IMR-90 (cell line): ENCODE results near the gene RTL9. TPM values are rescaled to one million over a fixed set of nuclear protein-coding genes. Genes with fewer than 3 reads are reported as not detected.

Experiments used
- ATAC-seq: fragments of 200-7000 bp; cut with Tn5 transposase; 2 replicates; pipeline ENCODE4 v1.9.1; 2020; ENCODE audit warnings: low read depth, mild to moderate bottlenecking, moderate library complexity
- BruUV-seq: library from RNA; stranded (reverse); fragments of 400-500 nt; replicated peaks from 2 replicates; lab custom pipeline; 2021; lab: Mats Ljungman, UMichigan
- CTCF ChIA-PET: fragments of 300-600 bp; formaldehyde crosslinking; extraction: SDS; loops from one replicate; lab custom pipeline; 2021; ENCODE audit warnings: antibody characterized with exemption; lab: Yijun Ruan, JAX
- POLR2A ChIA-PET: fragments of 300-600 bp; sonication (Branson Sonifier 250); formaldehyde crosslinking; loops from one replicate; lab custom pipeline; 2022; ENCODE audit warnings: antibody characterized with exemption; ENCODE audit not compliant: unreplicated experiment; lab: Charles Lee
- DNase-seq: peaks from one replicate; pipeline ENCODE4 v3.0.0; 2013
- H2AFZ ChIP-seq: replicated peaks from 2 replicates; pipeline ENCODE3; 2013; ENCODE audit warnings: low read length, mild to moderate bottlenecking; ENCODE audit not compliant: poor library complexity
- H2AK5ac ChIP-seq: 2 replicates; pipeline ENCODE4 v1.6.1; 2013; ENCODE audit warnings: low read depth, low read length, inconsistent platforms
- H2AK9ac ChIP-seq: replicated peaks from 2 replicates; pipeline ENCODE3; 2013; ENCODE audit warnings: mild to moderate bottlenecking, low read depth, low read length, moderate library complexity; ENCODE audit not compliant: poor library complexity
- H2BK120ac ChIP-seq: 2 replicates; pipeline ENCODE4 v1.6.1; 2013; ENCODE audit warnings: low read depth, low read length, inconsistent platforms
- H2BK15ac ChIP-seq: 3 replicates; pipeline ENCODE4 v1.6.1; 2013; ENCODE audit warnings: low read depth, low read length, inconsistent platforms
- H2BK20ac ChIP-seq: 2 replicates; pipeline ENCODE4 v1.6.1; 2013; ENCODE audit warnings: low read depth, mild to moderate bottlenecking, inconsistent platforms, low read length, moderate library complexity
- H2BK5ac ChIP-seq: 2 replicates; pipeline ENCODE4 v1.6.1; 2013; ENCODE audit warnings: mild to moderate bottlenecking, low read depth, low read length, inconsistent platforms; ENCODE audit not compliant: poor library complexity, severe bottlenecking
- H3K14ac ChIP-seq: replicated peaks from 2 replicates; pipeline ENCODE4 v1.6.1; 2013; ENCODE audit warnings: low read depth, low read length, inconsistent platforms
- H3K18ac ChIP-seq: 2 replicates; pipeline ENCODE4 v1.6.1; 2013; ENCODE audit warnings: low read depth, low read length, control low read depth
- H3K23ac ChIP-seq: 2 replicates; pipeline ENCODE4 v1.6.1; 2013; ENCODE audit warnings: low read depth, low read length, inconsistent platforms
- H3K27ac ChIP-seq: 2 replicates; pipeline ENCODE4 v1.5.1; 2013; ENCODE audit warnings: mild to moderate bottlenecking, control low read depth, low read length; ENCODE audit not compliant: insufficient read depth
- H3K27me3 ChIP-seq: 2 replicates; pipeline ENCODE4 v1.6.1; 2013; ENCODE audit warnings: low read length; ENCODE audit not compliant: control insufficient read depth, insufficient read depth
- H3K36me3 ChIP-seq: 2 replicates; pipeline ENCODE4 v1.6.1; 2013; ENCODE audit warnings: low read length, mixed read lengths; ENCODE audit not compliant: control insufficient read depth, insufficient read depth
- H3K4ac ChIP-seq: 2 replicates; pipeline ENCODE4 v1.6.1; 2013; ENCODE audit warnings: low read depth, low read length, inconsistent platforms
- H3K4me1 ChIP-seq: 2 replicates; pipeline ENCODE4 v1.6.1; 2013; ENCODE audit warnings: low read length, mixed read lengths; ENCODE audit not compliant: control insufficient read depth, insufficient read depth
- H3K4me2 ChIP-seq: 2 replicates; pipeline ENCODE4 v1.6.1; 2013; ENCODE audit warnings: low read depth, mild to moderate bottlenecking, control low read depth, low read length, moderate library complexity
- H3K4me3 ChIP-seq: 2 replicates; pipeline ENCODE4 v1.5.1; 2013; ENCODE audit warnings: low read depth, mild to moderate bottlenecking, control low read depth, low read length, moderate library complexity; ENCODE audit not compliant: insufficient read depth
- H3K56ac ChIP-seq: 2 replicates; pipeline ENCODE4 v1.6.1; 2013; ENCODE audit warnings: low read length, inconsistent platforms; ENCODE audit not compliant: insufficient read depth; ENCODE audit errors: extremely low read depth
- H3K79me1 ChIP-seq, 2 experiments: 2 replicates each; pipeline ENCODE4 v1.6.1; 2013; ENCODE audit warnings: low read length in 2 of 2, inconsistent platforms in 1 of 2, low read depth in 1 of 2
- H3K9ac ChIP-seq: 2 replicates; pipeline ENCODE4 v1.6.1; 2013; ENCODE audit warnings: low read depth, low read length, control low read depth
- H3K9me1 ChIP-seq: 2 replicates; pipeline ENCODE4 v1.6.1; 2013; ENCODE audit warnings: low read length, inconsistent platforms; ENCODE audit not compliant: insufficient read depth
- H3K9me3 ChIP-seq: 2 replicates; pipeline ENCODE4 v1.6.1; 2013; ENCODE audit warnings: low read length; ENCODE audit not compliant: control insufficient read depth, insufficient read depth
- H4K20me1 ChIP-seq: 2 replicates; pipeline ENCODE4 v1.6.1; 2013; ENCODE audit warnings: low read length, inconsistent platforms; ENCODE audit not compliant: insufficient read depth
- H4K5ac ChIP-seq: 2 replicates; pipeline ENCODE4 v1.6.1; 2013; ENCODE audit warnings: mild to moderate bottlenecking, low read depth, low read length, control low read depth
- H4K8ac ChIP-seq, 2 experiments: 2 replicates each; pipeline ENCODE4 v1.6.1; 2013; ENCODE audit warnings: low read depth in 2 of 2, low read length in 2 of 2, control low read depth in 1 of 2, inconsistent platforms in 1 of 2
- H4K91ac ChIP-seq: 2 replicates; pipeline ENCODE4 v1.6.1; 2013; ENCODE audit warnings: low read depth, low read length, inconsistent platforms; ENCODE audit not compliant: insufficient read depth
- CEBPB ChIP-seq: IDR thresholded peaks from 2 replicates; pipeline ENCODE4 v1.6.1; 2012; ENCODE audit warnings: low read depth, low read length, improper control_type of control experiment
- NFE2L2 ChIP-seq: fragments of 150-350 bp; IDR thresholded peaks from 2 replicates; pipeline ENCODE4 v1.6.1; 2016; ENCODE audit warnings: low read depth, mild to moderate bottlenecking, low read length
- POLR2A ChIP-seq: IDR thresholded peaks from 2 replicates; pipeline ENCODE4 v1.6.1; 2012; ENCODE audit warnings: mild to moderate bottlenecking, low read depth, low read length
- WGBS, 2 experiments: methylation state at CpG; one replicate each; pipeline versions ENCODE4 v1.1.5 to v1.1.7; 2013; ENCODE audit warnings: missing lambda C conversion rate in 2 of 2; ENCODE audit not compliant: insufficient read length in 1 of 2; ENCODE audit errors: extremely low coverage in 2 of 2; 5-methylcytosine and 5-hydroxymethylcytosine counted together
- dilution Hi-C: fragments of 300-500 bp; cut with HindIII; formaldehyde crosslinking; loops from one replicate; pipeline ENCODE4 v1.14.3; 2018; ENCODE audit warnings: low sequenced_read_pairs; ENCODE audit not compliant: unreplicated experiment
- in situ Hi-C: fragments of 300-500 bp; cut with MboI; formaldehyde crosslinking; loops from 3 replicates; pipeline ENCODE4 v1.14.3; 2019; ENCODE audit warnings: low sequenced_read_pairs, inconsistent platforms, mixed read lengths
- intact Hi-C: fragments of 100-400 bp; cut with micrococcal nuclease; formaldehyde crosslinking; loops from 2 replicates; pipeline ENCODE4 v1.10.0; 2022
- polyA plus RNA-seq, 3 experiments: library from polyadenylated mRNA; depleted of rRNA; stranded (reverse); fragments of >200 nt; gene quantifications; 2 replicates each; pipeline ENCODE4 v1.2.3, GENCODE V29; 2012; ENCODE audit warnings: low replicate concordance in 1 of 3
- total RNA-seq: library from RNA; depleted of rRNA; stranded (reverse); fragments of >200 nt; gene quantifications from 2 replicates; pipeline ENCODE4 v1.2.3, GENCODE V29; 2012

Gene RTL9
- total and polyA plus RNA-seq, 2 of the 4 experiments (the other 2 are of a cell fraction) = 0.26 to 0.90 TPM

- H3K23ac ChIP-seq = no peak overlapping the region
- H3K4me1 ChIP-seq = no peaks in the 10 kb centered on the region; the same call in 1 of the 2 replicates
- BruUV-seq = no TSS peak
- H3K27ac ChIP-seq = no peak overlapping the region
- no peak overlapping the region for H3K4me2 ChIP-seq
- H3K4me3 ChIP-seq = no peak overlapping the region
- no peak overlapping the region for H3K18ac ChIP-seq
- no peak overlapping the region for H4K5ac ChIP-seq
- intact Hi-C loops = no loop called here
- no peak overlapping the region for H2BK15ac ChIP-seq
- in situ Hi-C loops = no loop called here
- CTCF ChIA-PET = interaction anchor here (0.6 to 0.8 kb wide), 3 partner anchors 15 to 140 kb away, joined by 3 to 4 read pairs (median 3); no protein-coding TSS in a partner anchor
- H3K9me1 ChIP-seq = no peaks in the 10 kb centered on the region
- dilution Hi-C loops = no loop called here
- H2AK9ac ChIP-seq = no peak overlapping the region
- WGBS, 2 experiments = no CpG with 5 or more reads among the region's 1 CpG
- peaks cover 3% of the 10 kb centered on the region; the same call in 1 of the 2 replicates for H3K27me3 ChIP-seq
- peaks cover 0 to 20% of the 10 kb centered on the region in 2 experiments; a peak in 2 of 4 replicates for H3K79me1 ChIP-seq
- H3K9me3 ChIP-seq = no peaks in the 10 kb centered on the region
- no peak overlapping the region for H2BK120ac ChIP-seq
- POLR2A ChIA-PET = no interaction called here
- ATAC-seq (no peak), DNase-seq (no peak)
- H2BK20ac ChIP-seq = no peak overlapping the region
- H3K14ac ChIP-seq = no peak overlapping the region
- H3K4ac ChIP-seq = no peak overlapping the region
- no peak overlapping the region for H4K91ac ChIP-seq
- no peak overlapping the region for H2BK5ac ChIP-seq
- no peaks in the 10 kb centered on the region for H3K36me3 ChIP-seq
- H2AFZ ChIP-seq = no peak overlapping the region
- H4K20me1 ChIP-seq = peaks cover 3% of the 10 kb centered on the region; the same call in 1 of the 2 replicates
- H3K56ac ChIP-seq = no peak overlapping the region
- no peak overlapping the region for H3K9ac ChIP-seq
- H4K8ac ChIP-seq = no peak overlapping the region
- no peak for TF ChIP-seq CEBPB
- TF ChIP-seq POLR2A = no peak
- no peak for TF ChIP-seq NFE2L2
- H2AK5ac ChIP-seq = no peak overlapping the region
Measured at GRCh38 chrX:110310000-110310790, 48.5 kb upstream of the RTL9 start.
